Common myeloid progenitor, CD34-positive (primary cell): ENCODE results near the gene SLC17A8.
"Not testable (repeated sequence)": the region's sequence is repeated elsewhere in the genome, so short reads cannot be mapped to it uniquely, and the experiment has no call there.

Experiments used
- CTCF ChIA-PET: fragments of 350-600 bp; sonication (Branson Sonifier 250); formaldehyde crosslinking; loops from one replicate; lab custom pipeline; 2021; ENCODE audit warnings: antibody characterized with exemption; lab: Charles Lee
- POLR2A ChIA-PET: fragments of 350-600 bp; sonication (Branson Sonifier 250); formaldehyde crosslinking; loops from one replicate; lab custom pipeline; 2021; ENCODE audit warnings: antibody characterized with exemption; lab: Charles Lee
- DNase-seq, 3 donors: peaks; one replicate each; pipeline versions ENCODE4 v3.0.0 to v3.0.0-alpha.2; 2013
- H3K27ac ChIP-seq, 2 experiments: 1 replicate in 1 of 2; 2 replicates in 1 of 2; pipeline ENCODE4 v1.7.0; 2013; ENCODE audit warnings: inconsistent platforms in 2 of 2, low read length in 2 of 2, mild to moderate bottlenecking in 2 of 2, low read depth in 1 of 2, moderate library complexity in 1 of 2; ENCODE audit not compliant: severe bottlenecking in 2 of 2, insufficient read depth in 1 of 2, poor library complexity in 1 of 2
- H3K27me3 ChIP-seq, 5 experiments: replicated peaks in 2 of 5; 1 replicate in 3 of 5; 2 replicates in 2 of 5; pipeline versions ENCODE4 v1.6.1 to v1.7.0; 2013; ENCODE audit warnings: low read length in 4 of 5, mild to moderate bottlenecking in 2 of 5, moderate library complexity in 2 of 5, inconsistent platforms in 1 of 5; ENCODE audit not compliant: insufficient read depth in 5 of 5, control insufficient read depth in 4 of 5
- H3K36me3 ChIP-seq, 4 experiments: 1 replicate in 2 of 4; 2 replicates in 2 of 4; pipeline versions ENCODE4 v1.6.1 to v1.7.0; 2013; ENCODE audit warnings: low read length in 3 of 4, control low read depth in 1 of 4, mild to moderate bottlenecking in 1 of 4; ENCODE audit not compliant: control insufficient read depth in 4 of 4, insufficient read depth in 4 of 4
- H3K4me1 ChIP-seq, 4 experiments: 1 replicate in 3 of 4; 2 replicates in 1 of 4; pipeline versions ENCODE4 v1.6.1 to v1.7.1; 2013; ENCODE audit warnings: low read length in 3 of 4, mild to moderate bottlenecking in 3 of 4, control low read depth in 1 of 4, inconsistent platforms in 1 of 4, moderate library complexity in 1 of 4; ENCODE audit not compliant: control insufficient read depth in 4 of 4, insufficient read depth in 4 of 4; ENCODE audit errors: control extremely low read depth in 1 of 4
- H3K4me3 ChIP-seq, 7 experiments: 1 replicate in 4 of 7; 2 replicates in 3 of 7; pipeline versions ENCODE4 v1.5.1 to v1.7.0; 2013; ENCODE audit warnings: mild to moderate bottlenecking in 7 of 7, low read length in 6 of 7, moderate library complexity in 6 of 7, inconsistent platforms in 2 of 7, low read depth in 2 of 7, control low read depth in 1 of 7; ENCODE audit not compliant: insufficient read depth in 4 of 7, control insufficient read depth in 1 of 7; ENCODE audit errors: extremely low read depth in 1 of 7
- H3K9me3 ChIP-seq, 5 experiments: 1 replicate in 4 of 5; 2 replicates in 1 of 5; pipeline versions ENCODE4 v1.6.1 to v1.7.1; 2013; ENCODE audit warnings: low read length in 4 of 5, mild to moderate bottlenecking in 2 of 5, inconsistent platforms in 1 of 5, low read depth in 1 of 5, moderate library complexity in 1 of 5; ENCODE audit not compliant: control insufficient read depth in 4 of 5, insufficient read depth in 2 of 5; ENCODE audit errors: control extremely low read depth in 1 of 5
- WGBS: methylation state at CpG from one replicate; pipeline ENCODE4 v1.1.5; 2013; ENCODE audit not compliant: insufficient coverage; 5-methylcytosine and 5-hydroxymethylcytosine counted together

The SLC17A8 gene

GRCh38 chr12:100413001-100413400 lies 56.1 kb downstream of the SLC17A8 start:
- H3K36me3 ChIP-seq: no peaks in the 10 kb centered on the region
- H3K4me3 ChIP-seq: no peak overlapping the region
- no peak overlapping the region for H3K27ac ChIP-seq
- 100% methylated on average over 3 of the region's 6 CpGs for WGBS
- POLR2A ChIA-PET: no interaction called here
- peaks cover 0 to 2% (median 0%) of the 10 kb centered on the region in 5 experiments for H3K27me3 ChIP-seq
- H3K9me3 ChIP-seq: no peaks in the 10 kb centered on the region
- CTCF ChIA-PET: interaction anchor here (2.1 kb wide), 1 partner anchor 9 kb away, joined by 7 read pairs; no protein-coding TSS in a partner anchor
- H3K4me1 ChIP-seq: no peaks in the 10 kb centered on the region
- no peak for DNase-seq

GRCh38 chr12:100414739-100415138 lies 57.9 kb downstream of the SLC17A8 start:
- Histone ChIP-seq H3K4me3 (no peak overlapping the region), H3K27me3 (peaks cover 0 to 2% (median 0%) of the 10 kb centered on the region in 5 experiments), H3K9me3 (no peaks in the 10 kb centered on the region), H3K36me3 (no peaks in the 10 kb centered on the region), H3K4me1 (no peaks in the 10 kb centered on the region), H3K27ac (no peak overlapping the region)
- ChIA-PET CTCF (interaction anchor here (0.7 to 2.1 kb wide), 2 partner anchors 10 to 208 kb away, joined by 3 to 7 read pairs; no protein-coding TSS in a partner anchor), POLR2A (interaction anchor here (0.7 kb wide), 1 partner anchor 22 kb away, joined by 3 read pairs; no protein-coding TSS in a partner anchor)
- DNase-seq: no peak
- WGBS: 86% methylated on average over 4 of the region's 4 CpGs

GRCh38 chr12:100422646-100423045 lies 65.8 kb downstream of the SLC17A8 start:
- Histone ChIP-seq H3K27me3 (no peaks in the 10 kb centered on the region), H3K36me3 (no peaks in the 10 kb centered on the region), H3K9me3 (peaks cover 0 to 9% (median 0%) of the 10 kb centered on the region in 5 experiments), H3K27ac (no peak overlapping the region), H3K4me1 (no peaks in the 10 kb centered on the region), H3K4me3 (no peak overlapping the region)
- ChIA-PET POLR2A (no interaction called here), CTCF (no interaction called here)
- DNase-seq: no peak

GRCh38 chr12:100426145-100426544 lies 69.3 kb downstream of the SLC17A8 start:
- Histone ChIP-seq H3K9me3 (peaks cover 0 to 9% (median 0%) of the 10 kb centered on the region in 5 experiments), H3K4me1 (no peaks in the 10 kb centered on the region), H3K27me3 (no peaks in the 10 kb centered on the region), H3K4me3 (no peak overlapping the region), H3K27ac (no peak overlapping the region), H3K36me3 (no peaks in the 10 kb centered on the region)
- CTCF ChIA-PET: no interaction called here
- POLR2A ChIA-PET: no interaction called here
- no peak for DNase-seq
- WGBS: no CpG with 5 or more reads among the region's 1 CpG

- ChIA-PET POLR2A (no interaction called here), CTCF (interaction anchor here (0.7 kb wide), 1 partner anchor 9 kb away, joined by 3 read pairs; no protein-coding TSS in a partner anchor)
- peaks cover 0 to 9% (median 0%) of the 10 kb centered on the region in 5 experiments for H3K9me3 ChIP-seq
- no peaks in the 10 kb centered on the region for H3K4me1 ChIP-seq
- no peak overlapping the region for H3K4me3 ChIP-seq
- no peaks in the 10 kb centered on the region for H3K36me3 ChIP-seq
- no peak for DNase-seq
- no peak overlapping the region for H3K27ac ChIP-seq
- WGBS: 93% methylated on average over 3 of the region's 3 CpGs
- no peaks in the 10 kb centered on the region for H3K27me3 ChIP-seq
Observed at GRCh38 chr12:100427078-100427477, 70.2 kb downstream of the SLC17A8 start.

- DNase-seq, H3K4me1 ChIP-seq, H3K36me3 ChIP-seq, POLR2A ChIA-PET, H3K9me3 ChIP-seq, H3K27ac ChIP-seq, H3K4me3 ChIP-seq, H3K27me3 ChIP-seq, CTCF ChIA-PET: not testable (repeated sequence)
- 98% methylated on average over 13 of the region's 32 CpGs for WGBS
Observed at GRCh38 chr12:100430251-100430650, 73.4 kb downstream of the SLC17A8 start.

GRCh38 chr12:100433701-100434100 lies 76.8 kb downstream of the SLC17A8 start:
- CTCF ChIA-PET: no interaction called here
- no peak for DNase-seq
- POLR2A ChIA-PET: no interaction called here
- Histone ChIP-seq H3K9me3 (no peaks in the 10 kb centered on the region), H3K4me1 (peaks cover 0 to 22% (median 2%) of the 10 kb centered on the region in 4 experiments), H3K27ac (no peak overlapping the region), H3K4me3 (no peak overlapping the region), H3K27me3 (no peaks in the 10 kb centered on the region), H3K36me3 (no peaks in the 10 kb centered on the region)
- WGBS: 57% methylated on average over 1 of the region's 2 CpGs
